GM19438 (cell line): ENCODE measurements around the gene CLCA1.

Source experiments
- ATAC-seq: cut with Tn5 transposase; IDR thresholded peaks from one replicate; pipeline ENCODE4 v1.9.1; 2021; ENCODE audit warnings: low read depth; ENCODE audit not compliant: unreplicated experiment

CLCA1 gene

DNA sequence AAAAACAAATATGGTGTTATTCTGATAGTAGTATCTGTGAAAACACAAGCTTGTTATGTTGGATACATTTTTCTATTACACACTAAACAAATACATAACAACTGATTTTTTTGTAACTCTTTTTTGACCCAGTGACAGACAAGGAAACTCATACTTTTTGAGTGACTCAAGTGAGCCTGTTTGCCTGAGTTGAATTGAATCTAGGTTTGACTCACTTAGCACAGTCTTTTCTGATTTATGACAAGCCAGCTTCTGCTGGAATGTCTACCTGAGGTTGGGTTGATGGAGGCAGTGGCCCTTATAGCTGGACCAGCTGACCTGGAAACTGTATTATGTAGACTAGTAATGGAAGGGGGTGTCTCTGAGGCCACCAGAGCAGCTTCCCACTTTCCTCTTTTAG, 73.9 kb downstream of the CLCA1 start:
- no peak for ATAC-seq

DNA sequence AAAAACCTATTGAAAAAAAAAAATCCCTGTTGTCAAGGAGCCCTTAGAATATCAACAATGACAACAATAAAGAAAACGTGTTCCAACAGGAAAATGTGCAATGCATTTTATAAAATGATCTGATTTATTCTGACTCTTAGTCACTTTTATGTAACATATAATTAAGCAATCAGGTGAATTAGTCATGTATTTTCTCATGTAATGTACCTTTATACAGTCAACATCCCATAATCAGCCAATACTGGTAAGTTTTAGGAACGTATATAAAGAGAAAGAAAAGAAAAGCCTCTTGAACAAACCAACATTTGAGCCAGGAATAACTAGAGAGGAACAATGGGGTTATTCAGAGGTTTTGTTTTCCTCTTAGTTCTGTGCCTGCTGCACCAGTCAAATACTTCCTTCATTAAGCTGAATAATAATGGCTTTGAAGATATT, 78.1 kb downstream of the CLCA1 start, which contains the start of gene CLCA4:
Gene CLCA4 (plus strand): TSS at position 292 of the 435 bp plus-strand sequence. CDS start 42 bp downstream, at position 334.
- no peak for ATAC-seq

DNA sequence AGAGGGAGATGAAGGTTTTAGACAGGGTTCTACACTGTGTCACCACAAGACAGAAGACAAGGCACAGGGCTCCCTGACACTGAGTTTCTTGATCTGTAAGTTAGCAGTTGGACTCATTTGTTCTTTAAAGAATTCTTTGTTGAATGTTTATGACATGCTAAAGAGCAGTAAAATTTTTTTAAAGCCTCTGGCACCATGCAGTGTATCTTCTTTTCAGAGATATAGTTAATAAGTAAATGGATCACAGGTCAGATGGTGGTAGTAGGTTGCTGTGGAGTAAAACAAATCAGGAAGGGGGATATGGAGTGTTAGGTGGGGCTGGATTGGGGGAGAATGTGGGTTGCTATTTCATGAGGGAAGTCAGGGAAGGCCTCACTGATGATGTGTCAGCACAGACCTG, 80.1 kb downstream of the CLCA1 start:
- ATAC-seq: no peak
